Spleen (tissue), 7 donors: ENCODE data around the gene ACSS1.

ENCODE experiments used
- POLR2A ChIP-seq, 3 donors: fragments of 450-650 bp; IDR thresholded peaks; one replicate each; pipeline ENCODE4 v1.5.1; 2017; ENCODE audit warnings: antibody characterized with exemption in 3 of 3, mild to moderate bottlenecking in 1 of 3
- POLR2AphosphoS5 ChIP-seq, 3 donors: sonication (generic); formaldehyde crosslinking; IDR thresholded peaks; one replicate each; pipeline ENCODE4 v1.5.1; 2017; ENCODE audit warnings: antibody characterized with exemption in 3 of 3
- TF ChIP-seq, protein P1 (sequence below), 11 experiments: fragments of 200-600 bp in 7 of 11; fragments of 450-650 bp in 4 of 11; sonication (generic) in 4 of 11; IDR thresholded peaks in 8 of 11; conservative IDR thresholded peaks in 3 of 11; 1 replicate in 7 of 11; 2 replicates in 4 of 11; pipeline versions ENCODE4 v1.4.0 to v1.8.0; 2016 to 2021; ENCODE audit warnings: antibody characterized with exemption in 11 of 11, inconsistent platforms in 4 of 11, mild to moderate bottlenecking in 1 of 11
- donor health status: DM: no; HTN: no; CAD: no; lungs with moderate emphysema.
- donor health status: DM: no; HTN: no; CAD: no.
- donor health status: DM: no; HTN: no; CAD: no.

DNA sequence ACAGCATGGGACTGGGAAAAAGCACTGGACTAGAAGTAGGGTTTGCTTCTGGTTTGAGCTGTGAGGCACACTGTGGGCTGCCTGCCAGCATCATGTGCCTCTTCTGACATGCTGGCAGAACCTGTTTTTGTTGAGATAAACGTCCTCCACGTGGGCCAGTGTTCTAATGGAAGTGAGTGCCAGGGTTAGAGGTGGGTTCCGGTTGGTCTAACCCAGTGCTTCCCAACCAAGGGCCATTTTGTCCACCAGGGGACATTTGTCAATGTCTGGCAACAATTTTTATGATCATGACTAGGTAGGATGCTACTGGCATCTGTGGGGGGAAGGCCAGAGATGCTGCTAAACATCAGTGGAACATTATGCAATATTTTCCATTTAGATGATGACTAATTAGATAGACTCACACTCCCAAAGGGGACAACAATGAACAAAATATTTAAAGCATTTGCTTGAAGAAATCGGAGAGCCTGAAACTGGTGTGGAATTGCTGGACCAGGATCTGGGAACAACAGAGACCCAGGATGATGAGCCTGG, 57.6 kb downstream of the ACSS1 start:
- TF ChIP-seq, protein P1, sequence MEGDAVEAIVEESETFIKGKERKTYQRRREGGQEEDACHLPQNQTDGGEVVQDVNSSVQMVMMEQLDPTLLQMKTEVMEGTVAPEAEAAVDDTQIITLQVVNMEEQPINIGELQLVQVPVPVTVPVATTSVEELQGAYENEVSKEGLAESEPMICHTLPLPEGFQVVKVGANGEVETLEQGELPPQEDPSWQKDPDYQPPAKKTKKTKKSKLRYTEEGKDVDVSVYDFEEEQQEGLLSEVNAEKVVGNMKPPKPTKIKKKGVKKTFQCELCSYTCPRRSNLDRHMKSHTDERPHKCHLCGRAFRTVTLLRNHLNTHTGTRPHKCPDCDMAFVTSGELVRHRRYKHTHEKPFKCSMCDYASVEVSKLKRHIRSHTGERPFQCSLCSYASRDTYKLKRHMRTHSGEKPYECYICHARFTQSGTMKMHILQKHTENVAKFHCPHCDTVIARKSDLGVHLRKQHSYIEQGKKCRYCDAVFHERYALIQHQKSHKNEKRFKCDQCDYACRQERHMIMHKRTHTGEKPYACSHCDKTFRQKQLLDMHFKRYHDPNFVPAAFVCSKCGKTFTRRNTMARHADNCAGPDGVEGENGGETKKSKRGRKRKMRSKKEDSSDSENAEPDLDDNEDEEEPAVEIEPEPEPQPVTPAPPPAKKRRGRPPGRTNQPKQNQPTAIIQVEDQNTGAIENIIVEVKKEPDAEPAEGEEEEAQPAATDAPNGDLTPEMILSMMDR (IDR thresholded peaks at IDR 0.05 in 8 of 11, conservative IDR thresholded peaks at IDR 0.05 in 3 of 11), result no peak
- TF ChIP-seq POLR2AphosphoS5 (IDR thresholded peaks at IDR 0.05) (no peak), POLR2A (IDR thresholded peaks at IDR 0.05) (no peak)
